HEK293 (cell line): ENCODE results near the gene C11orf21.

Experiments used
- CTCF ChIA-PET: fragments of 350-600 bp; formaldehyde crosslinking; extraction: SDS; loops from one replicate; lab custom pipeline; 2021; ENCODE audit warnings: antibody characterized with exemption; lab: Yijun Ruan, JAX
- POLR2A ChIA-PET: fragments of 300-600 bp; formaldehyde crosslinking; extraction: SDS; loops from one replicate; lab custom pipeline; 2020; ENCODE audit warnings: antibody characterized with exemption, inconsistent platforms; lab: Yijun Ruan, JAX
- H3K27ac ChIP-seq: fragments of 200-500 bp; sonication (Bioruptor generic); 2 replicates; pipeline ENCODE4 v1.5.1; 2014; ENCODE audit warnings: low read depth, low read length, control low read depth, inconsistent platforms; ENCODE audit errors: extremely low read depth
- H3K36me3 ChIP-seq, 2 experiments: fragments of 200-500 bp in 1 of 2; sonication (Bioruptor generic) in 1 of 2; 1 replicate in 1 of 2; 2 replicates in 1 of 2; pipeline ENCODE4 v1.5.1; 2014 to 2017; ENCODE audit warnings: inconsistent platforms in 2 of 2, low read length in 2 of 2; ENCODE audit not compliant: control insufficient read depth in 2 of 2, insufficient read depth in 1 of 2
- H3K4me1 ChIP-seq: fragments of 200-500 bp; sonication (Bioruptor generic); 2 replicates; pipeline ENCODE4 v1.5.1; 2014; ENCODE audit warnings: mild to moderate bottlenecking, low read length, inconsistent platforms; ENCODE audit not compliant: control insufficient read depth, insufficient read depth
- H3K4me3 ChIP-seq: 2 replicates; pipeline ENCODE4 v1.5.1; 2011; ENCODE audit warnings: low read depth, mild to moderate bottlenecking, control low read depth, low read length, moderate library complexity
- H3K9me3 ChIP-seq: fragments of 200-500 bp; sonication (Bioruptor generic); 2 replicates; pipeline ENCODE4 v1.5.1; 2014; ENCODE audit warnings: low read depth, low read length, inconsistent platforms; ENCODE audit not compliant: control insufficient read depth, insufficient read depth
- SETDB1 ChIP-seq: IDR thresholded peaks from one replicate; pipeline ENCODE4 v1.6.1; 2017; ENCODE audit warnings: mild to moderate bottlenecking, low read length, moderate library complexity, mixed read lengths; ENCODE audit not compliant: insufficient read length
- ZNF112 ChIP-seq: fragments of 450-650 bp; formaldehyde crosslinking; IDR thresholded peaks from 2 replicates; pipeline ENCODE4 v1.5.0; 2017; ENCODE audit warnings: missing biosample characterization, missing genetic modification characterization
- ZNF157 ChIP-seq: fragments of 450-650 bp; formaldehyde crosslinking; IDR thresholded peaks from 2 replicates; pipeline ENCODE4 v1.5.1; 2016; ENCODE audit warnings: missing biosample characterization, missing genetic modification characterization
- ZNF514 ChIP-seq: fragments of 450-650 bp; formaldehyde crosslinking; IDR thresholded peaks from 2 replicates; pipeline ENCODE4 v1.5.1; 2016; ENCODE audit warnings: missing biosample characterization, missing genetic modification characterization

The C11orf21 gene

GRCh38 chr11:2248242-2248641 lies 53.5 kb downstream of the C11orf21 start:
- H3K9me3 ChIP-seq, result no peaks in the 10 kb centered on the region
- ChIA-PET POLR2A (no interaction called here), CTCF (interaction anchor here (0.6 kb wide), 1 partner anchor 684 kb away, joined by 3 read pairs; no protein-coding TSS in a partner anchor)
- no peaks in the 10 kb centered on the region for H3K4me1 ChIP-seq
- H3K27ac ChIP-seq, result no peak overlapping the region
- no peak overlapping the region for H3K4me3 ChIP-seq
- no peak for TF ChIP-seq ZNF112 (tag by site-specific recombination)
- H3K36me3 ChIP-seq, result no peaks in the 10 kb centered on the region

- Histone ChIP-seq H3K4me3 (no peak overlapping the region), H3K4me1 (no peaks in the 10 kb centered on the region), H3K9me3 (no peaks in the 10 kb centered on the region), H3K36me3 (no peaks in the 10 kb centered on the region), H3K27ac (no peak overlapping the region)
- TF ChIP-seq SETDB1 (peak; percentile 32), ZNF157 (tag by site-specific recombination) (peak; percentile 93), ZNF514 (tag by site-specific recombination) (no peak)
- POLR2A ChIA-PET, result no interaction called here
- CTCF ChIA-PET, result no interaction called here
Measured at GRCh38 chr11:2247496-2247895, 54.2 kb downstream of the C11orf21 start.
